Measurements from ENCODE around the gene PLPP1.
"Not testable (repeated sequence)": the region's sequence is repeated elsewhere in the genome, so short reads cannot be mapped to it uniquely, and the experiment has no call there.

PLPP1 gene

GRCh38 chr5:55544341-55544740 is 9.6 kb upstream of the PLPP1 start:
- DNase-seq, result no peak

- no peak for DNase-seq
Observed at GRCh38 chr5:55541056-55541635, 6.4 kb upstream of the PLPP1 start.

GRCh38 chr5:55540525-55540924 is 5.8 kb upstream of the PLPP1 start:
- no peak for DNase-seq

GRCh38 chr5:55540024-55540423 is 5.3 kb upstream of the PLPP1 start:
- peak; percentile 55 for DNase-seq

- DNase-seq, result no peak
Observed at GRCh38 chr5:55538661-55539060, 3.9 kb upstream of the PLPP1 start.

GRCh38 chr5:55537315-55537714 is 2.6 kb upstream of the PLPP1 start:
- DNase-seq, result not testable (repeated sequence)

- no peak for DNase-seq
Observed at GRCh38 chr5:55535199-55535905, 588 bp upstream of the PLPP1 start.

GRCh38 chr5:55533521-55534435 is 986 bp downstream of the PLPP1 start:
- peak; percentile 20 for DNase-seq

GRCh38 chr5:55530669-55531068 is 4.1 kb downstream of the PLPP1 start:
- no peak for DNase-seq

- no peak for DNase-seq
Observed at GRCh38 chr5:55524816-55525215, 9.9 kb downstream of the PLPP1 start.

GRCh38 chr5:55523293-55523692 is 11.5 kb downstream of the PLPP1 start:
- DNase-seq, result no peak

- peak; percentile 8 for DNase-seq
Observed at GRCh38 chr5:55521881-55522280, 12.9 kb downstream of the PLPP1 start.

GRCh38 chr5:55520117-55520839 is 14.5 kb downstream of the PLPP1 start:
- DNase-seq, result no peak

- peak; percentile 3 for DNase-seq
Observed at GRCh38 chr5:55518831-55519390, 15.9 kb downstream of the PLPP1 start.

- no peak for DNase-seq
Observed at GRCh38 chr5:55517804-55518203, 17.0 kb downstream of the PLPP1 start.

- no peak for DNase-seq
Observed at GRCh38 chr5:55511010-55511409, 23.8 kb downstream of the PLPP1 start.

- DNase-seq, result no peak
Observed at GRCh38 chr5:55510523-55510880, 24.3 kb downstream of the PLPP1 start.

GRCh38 chr5:55509796-55510522 is 24.8 kb downstream of the PLPP1 start:
- DNase-seq, result no peak

GRCh38 chr5:55509097-55509496 is 25.7 kb downstream of the PLPP1 start:
- DNase-seq, result no peak

- no peak for DNase-seq
Observed at GRCh38 chr5:55507574-55507973, 27.2 kb downstream of the PLPP1 start.

GRCh38 chr5:55505711-55506110 is 29.1 kb downstream of the PLPP1 start:
- not testable (repeated sequence) for DNase-seq

- not testable (repeated sequence) for DNase-seq
Observed at GRCh38 chr5:55503917-55504316, 30.8 kb downstream of the PLPP1 start.

Measured in NCI-H526 treated with DMSO at 0.1 percent for 48 hours (cell line).